Measurements from ENCODE around the gene C3orf38. TPM values are rescaled to one million over a fixed set of nuclear protein-coding genes. Genes with fewer than 3 reads are reported as not detected.
A peak's percentile ranks its signal among the peaks of the same experiment; 100 is the strongest.

Gene C3orf38
- total RNA-seq, 3 donors from 2014 or later, result 18.3 to 25.4 (median 23.8) TPM

GRCh38 chr3:88189361-88189810, 39.6 kb downstream of the C3orf38 start:
- Mint-ChIP-seq H3K4me1 (ENCODE audit: low read depth) (no peaks in the 10 kb centered on the region), H3K27me3 (ENCODE audit: low read depth) (no peaks in the 10 kb centered on the region), H3K36me3 (ENCODE audit: insufficient read depth) (no peaks in the 10 kb centered on the region), H3K4me3 (no peak overlapping the region), H3K9me3 (peaks cover 17% of the 10 kb centered on the region)
- DNase-seq, result no peak
- ATAC-seq, result peak in 1 of 2 donors; percentile 28

- Mint-ChIP-seq H3K27me3 (ENCODE audit: low read depth) (no peaks in the 10 kb centered on the region), H3K9me3 (no peaks in the 10 kb centered on the region), H3K4me1 (ENCODE audit: low read depth) (no peaks in the 10 kb centered on the region), H3K4me3 (no peak overlapping the region), H3K36me3 (ENCODE audit: insufficient read depth) (no peaks in the 10 kb centered on the region)
- ATAC-seq (no peak), DNase-seq (no peak)
These were observed 42.2 kb downstream of the C3orf38 start for GRCh38 chr3:88191872-88192409.

GRCh38 chr3:88192631-88193030, 42.9 kb downstream of the C3orf38 start:
- Mint-ChIP-seq H3K4me1 (ENCODE audit: low read depth) (no peaks in the 10 kb centered on the region), H3K9me3 (no peaks in the 10 kb centered on the region), H3K4me3 (no peak overlapping the region), H3K27me3 (ENCODE audit: low read depth) (no peaks in the 10 kb centered on the region), H3K36me3 (ENCODE audit: insufficient read depth) (no peaks in the 10 kb centered on the region)
- ATAC-seq (no peak), DNase-seq (no peak)

GRCh38 chr3:88195951-88196434, 46.2 kb downstream of the C3orf38 start:
- no peak overlapping the region for H3K4me3 Mint-ChIP-seq
- DNase-seq (no peak), ATAC-seq (peak; percentile 27 to 35)
- H3K4me1 Mint-ChIP-seq (ENCODE audit: low read depth), result no peaks in the 10 kb centered on the region
- H3K9me3 Mint-ChIP-seq, result no peaks in the 10 kb centered on the region
- H3K36me3 Mint-ChIP-seq (ENCODE audit: insufficient read depth), result no peaks in the 10 kb centered on the region
- no peaks in the 10 kb centered on the region for H3K27me3 Mint-ChIP-seq (ENCODE audit: low read depth)

GRCh38 chr3:88198121-88198520, 48.4 kb downstream of the C3orf38 start:
- Mint-ChIP-seq H3K36me3 (ENCODE audit: insufficient read depth) (no peaks in the 10 kb centered on the region), H3K4me3 (no peak overlapping the region), H3K27me3 (ENCODE audit: low read depth) (peaks cover 3% of the 10 kb centered on the region), H3K4me1 (ENCODE audit: low read depth) (no peaks in the 10 kb centered on the region), H3K9me3 (no peaks in the 10 kb centered on the region)
- no peak for ATAC-seq
- DNase-seq, result no peak

GRCh38 chr3:88203642-88204055, 53.9 kb downstream of the C3orf38 start:
- ATAC-seq, result peak in 1 of 2 donors; percentile 58
- H3K4me1 Mint-ChIP-seq (ENCODE audit: low read depth), result no peaks in the 10 kb centered on the region
- no peaks in the 10 kb centered on the region for H3K36me3 Mint-ChIP-seq (ENCODE audit: insufficient read depth)
- no peaks in the 10 kb centered on the region for H3K9me3 Mint-ChIP-seq
- H3K4me3 Mint-ChIP-seq, result no peak overlapping the region
- DNase-seq, result peak; percentile 18
- H3K27me3 Mint-ChIP-seq (ENCODE audit: low read depth), result peaks cover 3% of the 10 kb centered on the region

Other genes with a start within 250 kb of the C3orf38 start
- 10 to 100 TPM; 51.9 to 62.6 (median 58.7) TPM for gene CGGBP1, start 91.0 kb upstream of the C3orf38 start, total RNA-seq
- gene ZNF654, start 90.7 kb upstream of the C3orf38 start, total RNA-seq, result 1 to 10 TPM; 8.0 to 9.2 (median 8.1) TPM

Measured in activated T-cell treated with anti-CD3 and anti-CD28 coated beads, Interleukin-2, amount 50 U/mL, for 4 hours (primary cell).